Neutrophil (primary cell): ENCODE data around the gene PPP6R2.
"Not testable (repeated sequence)": the region's sequence is repeated elsewhere in the genome, so short reads cannot be mapped to it uniquely, and the experiment has no call there.

Experiments used
- H3K27ac ChIP-seq: fragments of 200-600 bp; sonication (generic); 2 replicates; pipeline ENCODE4 v1.5.1; 2016; ENCODE audit warnings: mild to moderate bottlenecking, moderate library complexity
- H3K27me3 ChIP-seq: fragments of 200-600 bp; sonication (generic); 2 replicates; pipeline ENCODE4 v1.6.0; 2016; ENCODE audit warnings: mild to moderate bottlenecking
- H3K36me3 ChIP-seq: fragments of 200-600 bp; sonication (generic); 2 replicates; pipeline ENCODE4 v1.5.1; 2017
- H3K4me1 ChIP-seq, 2 experiments: fragments of 200-600 bp in 1 of 2; sonication (generic) in 1 of 2; 1 replicate in 1 of 2; 2 replicates in 1 of 2; pipeline versions ENCODE4 v1.5.1 to v1.6.1; 2013 to 2016; ENCODE audit warnings: low read depth in 1 of 2, low read length in 1 of 2, mild to moderate bottlenecking in 1 of 2, moderate library complexity in 1 of 2; ENCODE audit not compliant: control insufficient read depth in 1 of 2, insufficient read depth in 1 of 2
- H3K4me3 ChIP-seq, 2 experiments: fragments of 200-600 bp in 1 of 2; sonication (generic) in 1 of 2; 1 replicate in 1 of 2; 2 replicates in 1 of 2; pipeline ENCODE4 v1.5.1; 2013 to 2016; ENCODE audit warnings: low read depth in 1 of 2, low read length in 1 of 2, mild to moderate bottlenecking in 1 of 2, moderate library complexity in 1 of 2
- H3K9me3 ChIP-seq: fragments of 200-600 bp; sonication (generic); 2 replicates; pipeline ENCODE4 v1.5.1; 2016
- TF ChIP-seq, protein P1 (sequence below): fragments of 200-600 bp; sonication (generic); IDR thresholded peaks from 2 replicates; pipeline ENCODE4 v1.5.1; 2016; ENCODE audit warnings: antibody characterized with exemption

Gene PPP6R2

GRCh38 chr22:50422046-50422445 lies 78.9 kb downstream of the PPP6R2 start:
- Histone ChIP-seq H3K36me3 (peaks cover 92% of the 10 kb centered on the region), H3K27ac (no peak overlapping the region)
- TF ChIP-seq, protein P1, sequence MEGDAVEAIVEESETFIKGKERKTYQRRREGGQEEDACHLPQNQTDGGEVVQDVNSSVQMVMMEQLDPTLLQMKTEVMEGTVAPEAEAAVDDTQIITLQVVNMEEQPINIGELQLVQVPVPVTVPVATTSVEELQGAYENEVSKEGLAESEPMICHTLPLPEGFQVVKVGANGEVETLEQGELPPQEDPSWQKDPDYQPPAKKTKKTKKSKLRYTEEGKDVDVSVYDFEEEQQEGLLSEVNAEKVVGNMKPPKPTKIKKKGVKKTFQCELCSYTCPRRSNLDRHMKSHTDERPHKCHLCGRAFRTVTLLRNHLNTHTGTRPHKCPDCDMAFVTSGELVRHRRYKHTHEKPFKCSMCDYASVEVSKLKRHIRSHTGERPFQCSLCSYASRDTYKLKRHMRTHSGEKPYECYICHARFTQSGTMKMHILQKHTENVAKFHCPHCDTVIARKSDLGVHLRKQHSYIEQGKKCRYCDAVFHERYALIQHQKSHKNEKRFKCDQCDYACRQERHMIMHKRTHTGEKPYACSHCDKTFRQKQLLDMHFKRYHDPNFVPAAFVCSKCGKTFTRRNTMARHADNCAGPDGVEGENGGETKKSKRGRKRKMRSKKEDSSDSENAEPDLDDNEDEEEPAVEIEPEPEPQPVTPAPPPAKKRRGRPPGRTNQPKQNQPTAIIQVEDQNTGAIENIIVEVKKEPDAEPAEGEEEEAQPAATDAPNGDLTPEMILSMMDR, result no peak

GRCh38 chr22:50422961-50423815 lies 80.1 kb downstream of the PPP6R2 start:
- Histone ChIP-seq H3K4me3 (no peak overlapping the region), H3K4me1 (no peaks in the 10 kb centered on the region), H3K9me3 (no peaks in the 10 kb centered on the region), H3K36me3 (peaks cover 92% of the 10 kb centered on the region), H3K27ac (no peak overlapping the region), H3K27me3 (no peaks in the 10 kb centered on the region)
- TF ChIP-seq, protein P1, result no peak

More at GRCh38 chr22:50422046-50422445, 78.9 kb downstream of the PPP6R2 start:
- Histone ChIP-seq H3K9me3 (no peaks in the 10 kb centered on the region), H3K27me3 (no peaks in the 10 kb centered on the region), H3K4me1 (no peaks in the 10 kb centered on the region), H3K4me3 (no peak overlapping the region)

- Histone ChIP-seq H3K4me1 (no peaks in the 10 kb centered on the region), H3K9me3 (no peaks in the 10 kb centered on the region), H3K36me3 (peaks cover 92% of the 10 kb centered on the region), H3K4me3 (no peak overlapping the region), H3K27me3 (no peaks in the 10 kb centered on the region), H3K27ac (no peak overlapping the region)
- TF ChIP-seq, protein P1, result no peak
Measured at GRCh38 chr22:50423956-50424355, 80.8 kb downstream of the PPP6R2 start.

- TF ChIP-seq, protein P1, result no peak
- Histone ChIP-seq H3K4me3 (no peak overlapping the region), H3K4me1 (no peaks in the 10 kb centered on the region), H3K27me3 (no peaks in the 10 kb centered on the region), H3K36me3 (peaks cover 92% of the 10 kb centered on the region), H3K27ac (no peak overlapping the region), H3K9me3 (no peaks in the 10 kb centered on the region)
Measured at GRCh38 chr22:50425179-50425916, 82.2 kb downstream of the PPP6R2 start.

GRCh38 chr22:50432131-50432876 lies 89.2 kb downstream of the PPP6R2 start:
- Histone ChIP-seq H3K27ac (no peak overlapping the region), H3K27me3 (no peaks in the 10 kb centered on the region), H3K4me1 (no peaks in the 10 kb centered on the region), H3K9me3 (no peaks in the 10 kb centered on the region), H3K36me3 (peaks cover 89% of the 10 kb centered on the region), H3K4me3 (no peak overlapping the region)
- TF ChIP-seq, protein P1, result no peak

- not testable (repeated sequence) for H3K4me1 ChIP-seq, H3K9me3 ChIP-seq, H3K4me3 ChIP-seq, H3K27ac ChIP-seq, H3K27me3 ChIP-seq
- H3K36me3 ChIP-seq, result peaks cover 89% of the 10 kb centered on the region
Measured at GRCh38 chr22:50432877-50433510, 89.9 kb downstream of the PPP6R2 start.
